ENCODE measurements around the gene TUBA4A. TPM values are rescaled to one million over a fixed set of nuclear protein-coding genes. Genes with fewer than 3 reads are reported as not detected.

TUBA4A gene
- total and polyA plus RNA-seq, 4 donors: 15.6 to 82.1 (median 43.0) TPM

Small RNA genes lying within 50 kb of the gene (small RNA-seq; reads per million reads assigned to genes)
- gene MIR153-1 (ENCODE audit: low replicate concordance): not detected

Other genes starting within 250 kb of the TUBA4A start
- 10 to 100 TPM; 10.3 to 16.5 TPM for gene CFAP65, start 212.4 kb downstream of the TUBA4A start, total RNA-seq
- gene CFAP65, start 212.4 kb downstream of the TUBA4A start, polyA plus RNA-seq: 1 to 10 TPM; 3.9 to 5.8 TPM
- gene IHH, start 193.0 kb downstream of the TUBA4A start, total RNA-seq: 1 to 10 TPM; 2.2 to 4.4 TPM
- 1 to 10 TPM in 1 of 2 donors, under 1 TPM in 1; 0.55 to 1.8 TPM for gene IHH, start 193.0 kb downstream of the TUBA4A start, polyA plus RNA-seq
- gene NHEJ1, start 93.1 kb downstream of the TUBA4A start, total RNA-seq: 10 to 100 TPM; 13.3 to 21.1 TPM
- 10 to 100 TPM in 1 of 2 donors, 1 to 10 TPM in 1; 8.4 to 11.7 TPM for gene NHEJ1, start 93.1 kb downstream of the TUBA4A start, polyA plus RNA-seq
- gene SLC23A3, start 83.9 kb downstream of the TUBA4A start, total RNA-seq: 1 to 10 TPM; 2.0 to 2.5 TPM
- 1 to 10 TPM in 1 of 2 donors, under 1 TPM in 1; 0.80 to 1.7 TPM for gene SLC23A3, start 83.9 kb downstream of the TUBA4A start, polyA plus RNA-seq
- gene CNPPD1, start 77.0 kb downstream of the TUBA4A start, total RNA-seq: 10 to 100 TPM; 27.5 to 66.9 TPM
- gene CNPPD1, start 77.0 kb downstream of the TUBA4A start, polyA plus RNA-seq: 10 to 100 TPM; 37.2 to 60.1 TPM
- 10 to 100 TPM; 42.1 to 80.6 TPM for gene RETREG2, start 75.6 kb downstream of the TUBA4A start, total RNA-seq
- 10 to 100 TPM; 46.8 to 56.6 TPM for gene RETREG2, start 75.6 kb downstream of the TUBA4A start, polyA plus RNA-seq
- gene ZFAND2B, start 47.1 kb downstream of the TUBA4A start, total RNA-seq: 10 to 100 TPM; 28.2 to 41.4 TPM
- 10 to 100 TPM; 37.7 to 45.1 TPM for gene ZFAND2B, start 47.1 kb downstream of the TUBA4A start, polyA plus RNA-seq
- 10 to 100 TPM; 17.2 to 40.4 TPM for gene ABCB6, start 35.0 kb downstream of the TUBA4A start, total RNA-seq
- 10 to 100 TPM; 27.7 to 49.4 TPM for gene ABCB6, start 35.0 kb downstream of the TUBA4A start, polyA plus RNA-seq
- 10 to 100 TPM; 49.1 TPM for gene ATG9A, start 24.3 kb downstream of the TUBA4A start, total RNA-seq
- gene ATG9A, start 24.3 kb downstream of the TUBA4A start, polyA plus RNA-seq: 10 to 100 TPM; 22.5 to 36.1 TPM
- gene ANKZF1, start 24.1 kb downstream of the TUBA4A start, total RNA-seq: 100 to 1,000 TPM in 1 of 2 donors, 10 to 100 TPM in 1; 40.1 to 101 TPM
- 10 to 100 TPM; 22.3 to 28.4 TPM for gene ANKZF1, start 24.1 kb downstream of the TUBA4A start, polyA plus RNA-seq
- gene GLB1L, start 8.5 kb downstream of the TUBA4A start, total RNA-seq: 10 to 100 TPM; 18.1 to 18.7 TPM
- 1 to 10 TPM; 7.5 to 9.1 TPM for gene GLB1L, start 8.5 kb downstream of the TUBA4A start, polyA plus RNA-seq
- gene STK16, start 8.4 kb downstream of the TUBA4A start, total RNA-seq: 10 to 100 TPM; 16.2 to 25.7 TPM
- 10 to 100 TPM; 25.2 to 50.5 TPM for gene STK16, start 8.4 kb downstream of the TUBA4A start, polyA plus RNA-seq
- gene TUBA4B, start 675 bp downstream of the TUBA4A start, total RNA-seq: 10 to 100 TPM in 1 of 2 donors, 1 to 10 TPM in 1; 5.7 to 20.3 TPM
- gene TUBA4B, start 675 bp downstream of the TUBA4A start, polyA plus RNA-seq: 10 to 100 TPM in 1 of 2 donors, 1 to 10 TPM in 1; 8.7 to 12.2 TPM
- 10 to 100 TPM; 77.3 to 79.6 TPM for gene DNAJB2, start 25.4 kb upstream of the TUBA4A start, total RNA-seq
- gene DNAJB2, start 25.4 kb upstream of the TUBA4A start, polyA plus RNA-seq: 10 to 100 TPM; 63.7 to 73.4 TPM
- gene PTPRN, start 55.5 kb upstream of the TUBA4A start, total RNA-seq: 1 to 10 TPM in 1 of 2 donors, under 1 TPM in 1; 0.21 to 2.6 TPM
- under 1 TPM; 0.11 to 0.22 TPM for gene PTPRN, start 55.5 kb upstream of the TUBA4A start, polyA plus RNA-seq
- gene RESP18, start 78.8 kb upstream of the TUBA4A start, total RNA-seq: not detected
- not detected for gene RESP18, start 78.8 kb upstream of the TUBA4A start, polyA plus RNA-seq
- gene DNPEP, start 134.0 kb upstream of the TUBA4A start, total RNA-seq: 10 to 100 TPM; 73.7 to 78.6 TPM
- gene DNPEP, start 134.0 kb upstream of the TUBA4A start, polyA plus RNA-seq: 10 to 100 TPM; 82.9 to 89.7 TPM
- 10 to 100 TPM; 23.9 to 88.7 TPM for gene DES, start 164.5 kb upstream of the TUBA4A start, total RNA-seq
- 100 to 1,000 TPM in 1 of 2 donors, 10 to 100 TPM in 1; 27.2 to 108 TPM for gene DES, start 164.5 kb upstream of the TUBA4A start, polyA plus RNA-seq
- 10 to 100 TPM in 1 of 2 donors, 1 to 10 TPM in 1; 8.7 to 15.6 TPM for gene SPEG, start 180.9 kb upstream of the TUBA4A start, total RNA-seq
- gene SPEG, start 180.9 kb upstream of the TUBA4A start, polyA plus RNA-seq: 10 to 100 TPM in 1 of 2 donors, 1 to 10 TPM in 1; 3.7 to 10.5 TPM
- gene GMPPA, start 245.0 kb upstream of the TUBA4A start, total RNA-seq: 10 to 100 TPM; 18.8 to 48.9 TPM
- gene GMPPA, start 245.0 kb upstream of the TUBA4A start, polyA plus RNA-seq: 10 to 100 TPM; 30.7 to 46.6 TPM

Measured in lung (tissue), 5 donors.